GM18505 (cell line): ENCODE data around the gene NCOA3.

Experiments used
- ATAC-seq: cut with Tn5 transposase; IDR thresholded peaks from one replicate; pipeline ENCODE4 v1.9.1; 2021; ENCODE audit not compliant: unreplicated experiment
- POLR2A ChIP-seq: IDR thresholded peaks from 4 replicates; pipeline ENCODE4 v1.6.1; 2011; ENCODE audit warnings: borderline replicate concordance; ENCODE audit not compliant: insufficient read depth, insufficient read length; ENCODE audit errors: extremely low read depth

The NCOA3 gene

DNA sequence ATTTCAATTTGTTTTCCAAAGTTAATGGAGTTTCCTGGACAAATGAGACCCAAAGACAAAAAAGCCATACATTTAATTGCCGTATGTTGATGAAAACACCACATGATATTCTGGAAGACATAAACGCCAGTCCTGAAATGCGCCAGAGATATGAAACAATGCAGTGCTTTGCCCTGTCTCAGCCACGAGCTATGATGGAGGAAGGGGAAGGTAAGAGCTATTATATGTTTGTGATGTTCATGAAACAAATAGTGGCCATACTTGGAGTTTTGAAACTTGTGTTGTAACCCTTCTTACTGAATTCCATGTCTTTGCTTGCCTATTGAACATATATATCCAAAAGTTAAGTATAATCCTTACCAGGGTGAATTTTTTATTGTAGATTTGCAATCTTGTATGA lies 125.9 kb downstream of the NCOA3 start:
- ATAC-seq = no peak

DNA sequence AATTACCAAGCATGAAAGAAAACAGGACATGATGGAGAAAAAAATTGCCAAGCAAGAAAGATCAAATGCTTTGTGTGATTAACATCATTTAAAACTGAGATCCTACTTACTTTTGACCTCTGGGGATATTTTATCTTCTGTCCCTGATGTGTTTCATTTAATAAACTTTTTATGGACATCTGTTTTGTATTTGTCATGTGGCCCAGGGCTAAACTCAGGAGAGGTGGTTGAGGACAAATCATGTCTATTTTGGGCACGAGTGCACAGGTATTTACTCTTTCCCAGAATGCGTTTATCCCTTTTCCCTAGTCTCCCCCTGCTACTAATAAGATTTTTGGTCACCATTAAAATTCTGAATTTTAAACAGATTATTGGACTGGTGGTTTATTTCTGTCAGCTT lies 128.2 kb downstream of the NCOA3 start:
- no peak for TF ChIP-seq POLR2A
- ATAC-seq = no peak

More for the DNA sequence above, 125.9 kb downstream of the NCOA3 start:
- TF ChIP-seq POLR2A = no peak

DNA sequence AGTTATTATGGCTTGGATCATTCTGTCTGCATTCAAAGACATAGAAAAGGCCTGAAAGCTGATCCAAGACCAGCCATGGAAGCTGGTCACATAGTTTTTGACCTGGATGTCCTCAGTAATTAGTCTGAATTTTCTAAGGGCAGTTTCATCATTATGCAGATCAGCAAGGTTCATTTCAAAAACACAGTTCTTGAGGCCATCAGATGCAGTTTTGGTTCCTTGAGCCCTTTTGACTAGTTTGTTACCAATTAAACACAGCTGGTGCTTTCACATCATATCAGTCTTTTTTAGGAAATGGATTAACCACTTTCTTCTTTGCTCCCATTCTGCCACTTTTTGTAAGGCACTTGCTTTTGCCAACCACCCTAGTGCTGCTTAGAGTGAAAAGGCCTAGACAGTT lies 129.4 kb downstream of the NCOA3 start:
- TF ChIP-seq POLR2A = no peak
- ATAC-seq = no peak

DNA sequence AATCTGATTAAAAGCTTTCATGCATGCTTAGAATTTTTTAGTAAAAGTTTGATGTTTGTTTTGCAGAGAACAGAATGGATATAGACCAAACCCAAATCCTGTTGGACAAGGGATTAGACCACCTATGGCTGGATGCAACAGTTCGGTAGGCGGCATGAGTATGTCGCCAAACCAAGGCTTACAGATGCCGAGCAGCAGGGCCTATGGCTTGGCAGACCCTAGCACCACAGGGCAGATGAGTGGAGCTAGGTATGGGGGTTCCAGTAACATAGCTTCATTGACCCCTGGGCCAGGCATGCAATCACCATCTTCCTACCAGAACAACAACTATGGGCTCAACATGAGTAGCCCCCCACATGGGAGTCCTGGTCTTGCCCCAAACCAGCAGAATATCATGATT lies 133.6 kb downstream of the NCOA3 start:
- no peak for ATAC-seq
- no peak for TF ChIP-seq POLR2A

DNA sequence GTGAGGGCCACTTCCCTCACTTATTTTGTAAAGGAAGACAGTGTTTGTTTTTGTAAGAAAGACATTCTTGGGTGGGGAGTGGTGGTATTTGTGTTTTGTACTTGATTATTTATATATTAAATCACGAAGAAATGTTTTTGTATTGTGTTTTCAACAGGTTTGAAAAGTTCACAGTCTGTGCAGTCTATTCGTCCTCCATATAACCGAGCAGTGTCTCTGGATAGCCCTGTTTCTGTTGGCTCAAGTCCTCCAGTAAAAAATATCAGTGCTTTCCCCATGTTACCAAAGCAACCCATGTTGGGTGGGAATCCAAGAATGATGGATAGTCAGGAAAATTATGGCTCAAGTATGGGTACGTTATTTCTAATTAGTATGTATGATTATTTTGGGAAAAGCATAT lies 137.2 kb downstream of the NCOA3 start:
- ATAC-seq = no peak
- no peak for TF ChIP-seq POLR2A

DNA sequence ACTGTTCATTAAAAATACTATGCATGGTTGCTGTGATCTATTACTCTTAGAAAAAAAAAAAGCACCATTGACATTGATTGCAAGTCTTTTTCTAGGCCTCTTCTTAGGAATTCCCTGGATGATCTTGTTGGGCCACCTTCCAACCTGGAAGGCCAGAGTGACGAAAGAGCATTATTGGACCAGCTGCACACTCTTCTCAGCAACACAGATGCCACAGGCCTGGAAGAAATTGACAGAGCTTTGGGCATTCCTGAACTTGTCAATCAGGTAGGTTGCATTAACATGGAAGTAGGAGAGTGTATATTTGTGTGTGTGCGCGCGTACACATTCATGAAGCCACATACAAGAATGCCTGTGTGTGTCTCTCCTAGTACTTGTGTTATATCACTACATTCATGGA lies 140.4 kb downstream of the NCOA3 start:
- no peak for ATAC-seq
- no peak for TF ChIP-seq POLR2A

DNA sequence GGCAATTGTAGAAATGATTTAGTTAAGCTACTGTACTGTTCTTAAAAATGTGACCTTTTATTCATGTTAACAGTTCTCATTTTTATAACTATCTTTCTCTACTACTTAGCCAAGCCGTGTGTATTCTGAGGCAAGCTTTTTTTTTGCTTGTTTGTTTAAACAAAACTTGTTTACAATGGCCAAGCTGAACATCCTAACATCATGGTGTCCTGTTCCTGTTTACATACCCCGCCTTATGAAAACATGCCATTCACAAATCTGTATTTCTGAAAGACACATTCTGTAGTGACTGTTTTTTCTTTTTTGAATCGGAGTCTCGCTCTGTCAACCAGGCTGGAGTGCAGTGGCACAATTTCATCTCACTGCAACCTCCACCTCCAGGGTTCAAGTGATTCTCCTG lies 140.9 kb downstream of the NCOA3 start:
- TF ChIP-seq POLR2A = no peak
- ATAC-seq = no peak

DNA sequence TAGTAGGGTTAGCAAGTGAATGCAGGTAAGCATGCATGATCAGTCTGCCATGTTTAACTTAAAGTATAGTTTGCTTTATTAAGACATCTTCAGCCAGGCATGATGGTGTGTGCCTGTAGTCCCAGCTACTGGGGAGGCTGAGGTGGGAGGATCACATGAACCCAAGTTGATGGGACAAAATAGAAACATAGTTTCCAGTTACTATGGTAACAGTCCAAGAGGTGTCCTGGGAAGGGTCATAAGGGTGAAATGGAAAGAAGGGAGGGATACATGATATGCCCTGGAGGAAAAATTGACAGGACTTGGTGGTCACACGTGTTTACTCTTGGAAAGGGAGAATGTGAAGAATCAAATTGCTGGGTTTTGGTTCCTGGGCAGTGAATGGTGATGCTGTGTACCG lies 143.9 kb downstream of the NCOA3 start:
- no peak for TF ChIP-seq POLR2A
- ATAC-seq = no peak

DNA sequence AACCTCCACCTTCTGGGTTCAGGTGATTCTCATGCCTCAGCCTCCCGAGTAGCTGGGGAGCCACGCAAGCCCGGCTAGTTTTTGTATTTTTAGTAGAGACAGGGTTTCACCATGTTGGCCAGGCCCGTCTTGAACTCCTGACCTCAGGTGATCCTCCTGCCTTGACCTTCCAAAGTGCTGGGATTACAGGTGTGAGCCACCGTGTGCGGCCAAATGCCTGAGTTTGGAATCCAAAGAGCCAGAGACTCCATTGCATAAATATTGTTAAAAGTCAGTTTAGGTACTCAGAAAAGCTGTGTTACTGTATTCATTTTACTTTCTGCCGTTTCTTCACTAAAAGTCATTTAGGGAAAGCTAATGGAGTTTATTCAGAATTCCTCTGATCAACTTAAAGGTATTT lies 146.3 kb downstream of the NCOA3 start:
- no peak for ATAC-seq
- no peak for TF ChIP-seq POLR2A

DNA sequence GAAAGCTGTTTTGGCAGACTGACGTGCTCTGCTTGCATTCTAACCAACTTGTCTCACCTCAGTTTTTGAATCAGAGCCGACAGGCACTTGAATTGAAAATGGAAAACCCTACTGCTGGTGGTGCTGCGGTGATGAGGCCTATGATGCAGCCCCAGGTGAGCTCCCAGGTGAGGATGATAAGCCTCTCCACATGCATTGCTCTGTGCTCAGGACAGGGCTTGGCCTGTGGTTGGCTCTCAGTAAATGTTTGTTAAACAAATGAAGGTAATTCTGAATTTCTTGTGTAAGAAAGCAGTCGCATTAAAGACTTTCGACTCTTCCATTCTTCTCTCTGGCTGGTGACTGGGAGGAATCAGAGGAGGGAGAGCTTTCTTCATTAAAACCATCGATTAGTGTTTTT lies 147.3 kb downstream of the NCOA3 start:
- ATAC-seq = no peak
- TF ChIP-seq POLR2A = no peak

DNA sequence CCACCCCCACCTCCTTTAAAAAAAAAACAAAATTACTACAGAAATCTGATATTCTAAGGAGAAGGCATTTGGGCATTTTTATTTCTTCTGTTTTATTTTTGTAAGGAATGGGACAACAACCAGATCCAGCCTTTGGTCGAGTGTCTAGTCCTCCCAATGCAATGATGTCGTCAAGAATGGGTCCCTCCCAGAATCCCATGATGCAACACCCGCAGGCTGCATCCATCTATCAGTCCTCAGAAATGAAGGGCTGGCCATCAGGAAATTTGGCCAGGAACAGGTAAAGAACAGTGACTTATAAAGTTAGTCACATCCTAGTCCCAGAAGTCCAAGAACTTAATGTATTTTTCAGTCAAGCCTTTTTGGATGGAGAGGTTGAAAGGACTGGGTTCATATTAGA lies 150.6 kb downstream of the NCOA3 start:
- no peak for TF ChIP-seq POLR2A

DNA sequence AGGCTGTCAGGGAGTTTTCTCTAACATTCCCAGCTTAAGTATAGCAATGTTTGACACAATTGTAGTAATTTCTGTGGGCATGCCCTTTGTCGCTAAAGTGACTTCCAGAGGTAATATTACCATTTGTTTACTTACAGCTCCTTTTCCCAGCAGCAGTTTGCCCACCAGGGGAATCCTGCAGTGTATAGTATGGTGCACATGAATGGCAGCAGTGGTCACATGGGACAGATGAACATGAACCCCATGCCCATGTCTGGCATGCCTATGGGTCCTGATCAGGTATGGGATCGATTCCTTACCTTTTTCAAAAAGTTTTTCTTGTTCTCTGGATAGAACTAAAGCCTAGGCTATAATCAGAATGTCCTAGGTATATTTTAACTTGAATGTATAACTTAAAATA lies 151.1 kb downstream of the NCOA3 start:
- no peak for TF ChIP-seq POLR2A
- ATAC-seq = no peak

More for the DNA sequence above, 150.6 kb downstream of the NCOA3 start:
- no peak for ATAC-seq

DNA sequence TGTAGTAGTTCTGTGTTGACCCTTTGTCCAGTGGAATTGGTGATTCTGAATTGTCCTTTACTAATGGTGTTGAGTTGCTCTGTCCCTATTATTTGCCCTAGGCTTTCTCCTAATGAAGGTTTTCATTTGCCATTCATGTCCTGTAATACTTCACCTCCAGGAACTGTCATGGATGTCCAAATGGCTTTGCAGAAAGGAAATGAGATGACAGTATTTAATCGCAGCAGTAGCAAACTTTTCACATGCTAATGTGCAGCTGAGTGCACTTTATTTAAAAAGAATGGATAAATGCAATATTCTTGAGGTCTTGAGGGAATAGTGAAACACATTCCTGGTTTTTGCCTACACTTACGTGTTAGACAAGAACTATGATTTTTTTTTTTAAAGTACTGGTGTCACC lies 152.2 kb downstream of the NCOA3 start:
- no peak for TF ChIP-seq POLR2A

DNA sequence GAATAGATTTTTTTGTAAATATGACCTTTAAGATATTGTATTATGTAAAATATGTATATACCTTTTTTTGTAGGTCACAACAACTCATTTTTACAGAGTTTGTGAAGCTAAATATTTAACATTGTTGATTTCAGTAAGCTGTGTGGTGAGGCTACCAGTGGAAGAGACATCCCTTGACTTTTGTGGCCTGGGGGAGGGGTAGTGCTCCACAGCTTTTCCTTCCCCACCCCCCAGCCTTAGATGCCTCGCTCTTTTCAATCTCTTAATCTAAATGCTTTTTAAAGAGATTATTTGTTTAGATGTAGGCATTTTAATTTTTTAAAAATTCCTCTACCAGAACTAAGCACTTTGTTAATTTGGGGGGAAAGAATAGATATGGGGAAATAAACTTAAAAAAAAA lies 152.7 kb downstream of the NCOA3 start:
- TF ChIP-seq POLR2A = peak; percentile 4
- no peak for ATAC-seq

More for the DNA sequence above, 152.2 kb downstream of the NCOA3 start:
- ATAC-seq = no peak

DNA sequence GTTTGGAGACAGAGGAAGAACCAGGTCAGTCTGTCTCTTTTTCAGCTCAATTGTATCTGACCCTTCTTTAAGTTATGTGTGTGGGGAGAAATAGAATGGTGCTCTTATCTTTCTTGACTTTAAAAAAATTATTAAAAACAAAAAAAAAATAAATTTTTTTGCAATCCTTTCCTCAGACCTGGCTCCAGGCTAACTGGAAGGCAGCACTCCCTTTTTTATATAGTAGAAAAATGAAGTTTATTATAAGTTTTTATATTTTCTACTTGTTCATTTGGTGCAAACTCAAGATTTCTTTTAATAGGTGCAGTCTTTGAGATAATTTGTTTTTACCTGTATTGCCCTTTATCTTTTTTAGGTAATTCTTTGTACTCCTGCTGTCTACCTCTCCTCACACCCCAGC lies 153.9 kb downstream of the NCOA3 start:
- no peak for TF ChIP-seq POLR2A
- no peak for ATAC-seq
